ENCODE data around the gene OVCH1.

OVCH1 gene

GRCh38 chr12:29448157-29448556 lies 49.3 kb downstream of the OVCH1 start:
- no peak for TF ChIP-seq GLIS3 (CRISPR knock-in tag; IDR thresholded peaks at IDR 0.05)
- TF ChIP-seq ZNF565 (CRISPR knock-in tag; conservative IDR thresholded peaks at IDR 0.05; ENCODE audit: low read depth), result no peak
- no peak for TF ChIP-seq ARNTL (CRISPR knock-in tag; IDR thresholded peaks at IDR 0.05; ENCODE audit: borderline replicate concordance, low read depth)
- no peak for ATAC-seq

GRCh38 chr12:29447285-29447975 lies 50.1 kb downstream of the OVCH1 start:
- no peak for TF ChIP-seq GLIS3 (CRISPR knock-in tag; IDR thresholded peaks at IDR 0.05)
- TF ChIP-seq CREB5 (CRISPR knock-in tag; IDR thresholded peaks at IDR 0.05; ENCODE audit: low read depth), result no peak
- TF ChIP-seq ZC3H10 (CRISPR knock-in tag; IDR thresholded peaks at IDR 0.05), result no peak
- TF ChIP-seq TCF4 (CRISPR knock-in tag; IDR thresholded peaks at IDR 0.05; ENCODE audit: borderline replicate concordance), result no peak
- ATAC-seq, result no peak

- no peak for TF ChIP-seq OSR1 (CRISPR knock-in tag; IDR thresholded peaks at IDR 0.05)
- no peak for TF ChIP-seq ZNF565 (CRISPR knock-in tag; conservative IDR thresholded peaks at IDR 0.05; ENCODE audit: low read depth)
- no peak for TF ChIP-seq TOX (CRISPR knock-in tag; IDR thresholded peaks at IDR 0.05; ENCODE audit: borderline replicate concordance)
- TF ChIP-seq BACH2 (CRISPR knock-in tag; IDR thresholded peaks at IDR 0.05; ENCODE audit: borderline replicate concordance), result no peak
- no peak for TF ChIP-seq POU6F1 (CRISPR knock-in tag; IDR thresholded peaks at IDR 0.05; ENCODE audit: borderline replicate concordance, low read depth)
- TF ChIP-seq ARNTL (CRISPR knock-in tag; IDR thresholded peaks at IDR 0.05; ENCODE audit: borderline replicate concordance, low read depth), result no peak
- TF ChIP-seq ZNF70 (CRISPR knock-in tag; IDR thresholded peaks at IDR 0.05), result no peak
- TF ChIP-seq CSRNP3 (CRISPR knock-in tag; IDR thresholded peaks at IDR 0.05), result no peak
- no peak for TF ChIP-seq TCF4 (CRISPR knock-in tag; IDR thresholded peaks at IDR 0.05; ENCODE audit: borderline replicate concordance)
- no peak for TF ChIP-seq CREB5 (CRISPR knock-in tag; IDR thresholded peaks at IDR 0.05; ENCODE audit: low read depth)
- no peak for TF ChIP-seq ZC3H10 (CRISPR knock-in tag; IDR thresholded peaks at IDR 0.05)
- TF ChIP-seq PPARA (CRISPR knock-in tag; IDR thresholded peaks at IDR 0.05; ENCODE audit: borderline replicate concordance), result no peak
- no peak for TF ChIP-seq ZFP30 (CRISPR knock-in tag; IDR thresholded peaks at IDR 0.05)
- TF ChIP-seq RARB (CRISPR knock-in tag; IDR thresholded peaks at IDR 0.05), result no peak
- no peak for TF ChIP-seq ZNF8 (CRISPR knock-in tag; IDR thresholded peaks at IDR 0.05)
- TF ChIP-seq PATZ1 (CRISPR knock-in tag; IDR thresholded peaks at IDR 0.05; ENCODE audit: borderline replicate concordance), result no peak
- no peak for TF ChIP-seq ZFP3 (CRISPR knock-in tag; IDR thresholded peaks at IDR 0.05)
- no peak for ATAC-seq
Measured at GRCh38 chr12:29439506-29439905, 58.0 kb downstream of the OVCH1 start.

GRCh38 chr12:29438752-29439408 lies 58.6 kb downstream of the OVCH1 start:
- ATAC-seq, result no peak
- no peak for TF ChIP-seq PATZ1 (CRISPR knock-in tag; IDR thresholded peaks at IDR 0.05; ENCODE audit: borderline replicate concordance)
- TF ChIP-seq ZFP3 (CRISPR knock-in tag; IDR thresholded peaks at IDR 0.05), result no peak
- TF ChIP-seq ZNF565 (CRISPR knock-in tag; conservative IDR thresholded peaks at IDR 0.05; ENCODE audit: low read depth), result no peak
- no peak for TF ChIP-seq TSHZ2 (CRISPR knock-in tag; IDR thresholded peaks at IDR 0.05)
- no peak for TF ChIP-seq BACH2 (CRISPR knock-in tag; IDR thresholded peaks at IDR 0.05; ENCODE audit: borderline replicate concordance)
- TF ChIP-seq CREB5 (CRISPR knock-in tag; IDR thresholded peaks at IDR 0.05; ENCODE audit: low read depth), result no peak
- no peak for TF ChIP-seq ISL1 (CRISPR knock-in tag; IDR thresholded peaks at IDR 0.05)
